HepG2 (cell line): ENCODE data around the gene ADAMTS17. TPM values are rescaled to one million over a fixed set of nuclear protein-coding genes. Genes with fewer than 3 reads are reported as not detected.

Source experiments
- ATAC-seq: fragments of 200-7000 bp; cut with Tn5 transposase; 3 replicates; pipeline ENCODE4 v1.9.1; 2020; ENCODE audit warnings: mild to moderate bottlenecking, moderate library complexity
- BruUV-seq: library from RNA; stranded (reverse); fragments of 400-500 nt; replicated peaks from 2 replicates; lab custom pipeline; 2021; lab: Mats Ljungman, UMichigan
- CTCF ChIA-PET: fragments of 300-600 bp; formaldehyde crosslinking; extraction: SDS; loops from one replicate; lab custom pipeline; 2021; ENCODE audit warnings: low total read pairs, inconsistent platforms, low intra/inter-chr PET ratio; lab: Yijun Ruan, JAX
- POLR2A ChIA-PET: fragments of 350-600 bp; sonication (Branson Sonifier 250); formaldehyde crosslinking; loops from one replicate; lab custom pipeline; 2020; ENCODE audit warnings: antibody characterized with exemption, inconsistent platforms; lab: Yijun Ruan, JAX
- DNase-seq: peaks from one replicate; pipeline ENCODE4 v3.0.0-alpha.2; 2015; ENCODE audit warnings: low spot score
- FAIRE-seq: peaks from 3 replicates; lab custom pipeline; 2011; peaks lifted over from hg19 to GRCh38; lab: Jason Lieb, UNC
- H2AFZ ChIP-seq: one replicate; pipeline ENCODE4 v1.6.1; 2011; ENCODE audit warnings: low read length, inconsistent platforms
- H3K27ac ChIP-seq: fragments of 300-600 bp; 3 replicates; pipeline ENCODE4 v1.8.0; 2011; ENCODE audit warnings: mixed run types, mild to moderate bottlenecking, mixed read lengths, low read length, inconsistent platforms; ENCODE audit not compliant: insufficient read depth; ENCODE audit errors: extremely low read length
- H3K27me3 ChIP-seq, 2 experiments: fragments of 200-600 bp in 1 of 2; 2 replicates in 1 of 2; 3 replicates in 1 of 2; pipeline versions ENCODE4 v1.6.0 to v1.8.0; 2011; ENCODE audit warnings: low read length in 2 of 2, mild to moderate bottlenecking in 2 of 2, moderate library complexity in 2 of 2, inconsistent platforms in 1 of 2; ENCODE audit not compliant: insufficient read depth in 2 of 2, control insufficient read depth in 1 of 2
- H3K36me3 ChIP-seq, 2 experiments: fragments of 200-600 bp in 1 of 2; replicated peaks in 1 of 2; 2 replicates in 1 of 2; 3 replicates in 1 of 2; pipeline versions ENCODE4 v1.5.1 to v1.8.0; 2011; ENCODE audit warnings: low read length in 2 of 2, inconsistent platforms in 1 of 2; ENCODE audit not compliant: insufficient read depth in 2 of 2, control insufficient read depth in 1 of 2
- H3K4me1 ChIP-seq: 2 replicates; pipeline ENCODE4 v1.5.1; 2012; ENCODE audit warnings: low read length, inconsistent platforms; ENCODE audit not compliant: insufficient read depth
- H3K4me2 ChIP-seq: 2 replicates; pipeline ENCODE4 v1.6.0; 2011; ENCODE audit warnings: low read depth, low read length, inconsistent platforms
- H3K4me3 ChIP-seq, 3 experiments: fragments of 200-600 bp in 1 of 3; sonication (generic), shearing (Covaris generic) in 1 of 3; replicated peaks in 1 of 3; 2 replicates each; pipeline ENCODE4 v1.5.1; 2011 to 2016; ENCODE audit warnings: low read length in 3 of 3, inconsistent platforms in 2 of 3, low read depth in 2 of 3, mild to moderate bottlenecking in 2 of 3, control low read depth in 1 of 3, mixed read lengths in 1 of 3; ENCODE audit not compliant: insufficient read depth in 1 of 3
- H3K79me2 ChIP-seq: one replicate; pipeline ENCODE4 v1.6.1; 2011; ENCODE audit warnings: low read length, inconsistent platforms; ENCODE audit not compliant: insufficient read depth
- H3K9ac ChIP-seq: 2 replicates; pipeline ENCODE4 v1.6.0; 2011; ENCODE audit warnings: mild to moderate bottlenecking, low read depth, low read length, inconsistent platforms; ENCODE audit not compliant: insufficient read depth
- H3K9me3 ChIP-seq: 2 replicates; pipeline ENCODE4 v1.5.1; 2012; ENCODE audit warnings: mild to moderate bottlenecking, low read length
- H4K20me1 ChIP-seq: 2 replicates; pipeline ENCODE4 v1.6.0; 2011; ENCODE audit warnings: inconsistent platforms, mild to moderate bottlenecking, low read length, moderate library complexity; ENCODE audit not compliant: insufficient read depth
- CCDC6 ChIP-seq: sonication (generic); formaldehyde crosslinking; IDR thresholded peaks from 2 replicates; pipeline ENCODE4 v1.8.1; 2022; ENCODE audit warnings: mild to moderate bottlenecking, missing genetic modification reagents, moderate library complexity
- GATA4 ChIP-seq: sonication (generic); IDR thresholded peaks from 2 replicates; pipeline ENCODE4 v1.6.1; 2016; ENCODE audit warnings: antibody characterized with exemption, low read depth, borderline replicate concordance
- KDM5A ChIP-seq: fragments of 200-600 bp; sonication (generic); IDR thresholded peaks from 2 replicates; pipeline ENCODE4 v1.7.0; 2018; ENCODE audit warnings: antibody characterized with exemption, mild to moderate bottlenecking, low read length, borderline replicate concordance
- NCOA5 ChIP-seq: sonication (generic); formaldehyde crosslinking; IDR thresholded peaks from 2 replicates; pipeline ENCODE4 v1.4.0; 2020; ENCODE audit warnings: missing genetic modification reagents
- NR2F6 ChIP-seq, 2 experiments: IDR thresholded peaks; 2 replicates each; pipeline ENCODE4 v1.6.1; 2016; ENCODE audit warnings: antibody characterized with exemption in 1 of 2, mild to moderate bottlenecking in 1 of 2
- TARDBP ChIP-seq: sonication (generic); formaldehyde crosslinking; IDR thresholded peaks from 2 replicates; pipeline ENCODE4 v1.8.0; 2022; ENCODE audit warnings: mild to moderate bottlenecking, missing genetic modification reagents
- TBL1XR1 ChIP-seq: fragments of 150-350 bp; IDR thresholded peaks from 2 replicates; pipeline ENCODE4 v1.6.1; 2014; ENCODE audit warnings: borderline replicate concordance, low read length; ENCODE audit not compliant: partially characterized antibody
- THAP8 ChIP-seq: sonication (generic); formaldehyde crosslinking; IDR thresholded peaks from 2 replicates; pipeline ENCODE4 v1.5.1; 2020; ENCODE audit warnings: missing genetic modification reagents, mild to moderate bottlenecking, borderline replicate concordance
- ZBTB42 ChIP-seq: sonication (generic); formaldehyde crosslinking; IDR thresholded peaks from 2 replicates; pipeline ENCODE4 v1.5.0; 2020; ENCODE audit warnings: mild to moderate bottlenecking, missing genetic modification reagents
- ZFX ChIP-seq: sonication (generic); formaldehyde crosslinking; IDR thresholded peaks from 2 replicates; pipeline ENCODE4 v1.4.0; 2020; ENCODE audit warnings: mild to moderate bottlenecking, low read depth, missing genetic modification reagents, moderate library complexity
- WGBS: methylation state at CpG from one replicate; pipeline ENCODE4 v1.1.6; 2017; ENCODE audit warnings: low lambda C conversion rate; 5-methylcytosine and 5-hydroxymethylcytosine counted together
- in situ Hi-C: cut with HindIII; loops from 2 replicates; pipeline ENCODE4 v1.10.0; 2017; ENCODE audit warnings: low pct_unique_long_range_greater_than_20kb; ENCODE audit not compliant: extremely low pct_ligation_motif_present
- intact Hi-C: fragments of 100-400 bp; cut with micrococcal nuclease; formaldehyde crosslinking; loops from one replicate; pipeline ENCODE4 v1.10.0; 2022; ENCODE audit not compliant: unreplicated experiment
- polyA plus RNA-seq, 8 experiments: library from polyadenylated mRNA; depleted of rRNA in 3 of 8; stranded (reverse) in 7 of 8; unstranded in 1 of 8; fragments of >200 nt; fragmentation: Illumina TruSeq in 4 of 8; extraction: Trizol in 4 of 8; gene quantifications; 2 replicates each; pipeline versions ENCODE4 v1.2.1 to v1.2.3, GENCODE V29; 2011 to 2016; ENCODE audit warnings: low read depth in 4 of 8, missing spikeins in 1 of 8, mixed read lengths in 1 of 8; ENCODE audit not compliant: insufficient read depth in 1 of 8
- total RNA-seq, 5 experiments: library from RNA; depleted of rRNA; stranded (reverse); fragments of >200 nt; fragmentation: Illumina TruSeq; extraction: Trizol; gene quantifications; 2 replicates each; pipeline ENCODE4 v1.2.3, GENCODE V29; 2016; ENCODE audit warnings: low read depth in 1 of 5

ADAMTS17 gene
- total and polyA plus RNA-seq, 2 of the 13 experiments (the other 11 are each of a cell fraction or from before 2014, with no cell fraction given) = 0.02 to 0.04 TPM

- Histone ChIP-seq H3K4me1 (no peaks in the 10 kb centered on the region), H3K79me2 (no peaks in the 10 kb centered on the region), H3K36me3 (no peaks in the 10 kb centered on the region), H3K27me3 (no peaks in the 10 kb centered on the region; a peak in 1 of 5 replicates), H2AFZ (no peak overlapping the region), H3K9me3 (no peaks in the 10 kb centered on the region), H4K20me1 (no peaks in the 10 kb centered on the region), H3K4me2 (no peak overlapping the region), H3K9ac (no peak overlapping the region), H3K27ac (no peak overlapping the region), H3K4me3 (no peak overlapping the region)
- WGBS = 34% methylated on average over 7 of the region's 16 CpGs
- intact Hi-C loops = no loop called here
- TF ChIP-seq NR2F6 (IDR thresholded peaks at IDR 0.05) (no peak), NR2F6 (CRISPR knock-in tag; IDR thresholded peaks at IDR 0.05) (no peak), GATA4 (no peak), CCDC6 (CRISPR knock-in tag) (no peak), ZBTB42 (no peak), TARDBP (CRISPR knock-in tag) (no peak), KDM5A (no peak), NCOA5 (no peak), ZFX (CRISPR knock-in tag) (no peak)
- in situ Hi-C loops = no loop called here
- ATAC-seq (no peak), FAIRE-seq (no peak), DNase-seq (no peak)
- CTCF ChIA-PET = no interaction called here
- no TSS peak for BruUV-seq
- POLR2A ChIA-PET = no interaction called here
These were observed 26.9 kb downstream of the ADAMTS17 start for GRCh38 chr15:100314809-100315400.

GRCh38 chr15:100311833-100312476, 29.8 kb downstream of the ADAMTS17 start:
- Histone ChIP-seq H3K79me2 (no peaks in the 10 kb centered on the region), H3K36me3 (no peaks in the 10 kb centered on the region), H4K20me1 (no peaks in the 10 kb centered on the region), H3K9me3 (no peaks in the 10 kb centered on the region), H3K27ac (no peak overlapping the region), H3K9ac (no peak overlapping the region), H3K4me1 (no peaks in the 10 kb centered on the region), H3K4me3 (no peak overlapping the region), H3K27me3 (no peaks in the 10 kb centered on the region; a peak in 1 of 5 replicates), H2AFZ (no peak overlapping the region), H3K4me2 (no peak overlapping the region)
- ATAC-seq = no peak
- DNase-seq = no peak
- intact Hi-C loops (no loop called here), in situ Hi-C loops (no loop called here)
- ChIA-PET POLR2A (no interaction called here), CTCF (no interaction called here)
- FAIRE-seq = no peak
- TF ChIP-seq THAP8 = no peak
- TF ChIP-seq TBL1XR1 = no peak
- BruUV-seq = no TSS peak
- 27% methylated on average over 8 of the region's 8 CpGs for WGBS
